ENCODE data around the gene VPS52.
A peak's percentile ranks its signal among the peaks of the same experiment; 100 is the strongest.
"Not testable (repeated sequence)": the region's sequence is repeated elsewhere in the genome, so short reads cannot be mapped to it uniquely, and the experiment has no call there.

VPS52 gene

GRCh38 chr6:33249732-33250630 is 21.7 kb downstream of the VPS52 start:
- DNase-seq, result no peak

- peak; percentile 98 to 99 for DNase-seq
Observed at GRCh38 chr6:33248932-33249731, 22.5 kb downstream of the VPS52 start.

GRCh38 chr6:33248643-33248931 is 23.1 kb downstream of the VPS52 start:
- DNase-seq, result peak; percentile 31 to 41

GRCh38 chr6:33247977-33248642 is 23.6 kb downstream of the VPS52 start:
- peak; percentile 55 to 71 for DNase-seq

- DNase-seq, result no peak
Observed at GRCh38 chr6:33243476-33243875, 28.2 kb downstream of the VPS52 start.

- no peak for DNase-seq
Observed at GRCh38 chr6:33241968-33242367, 29.7 kb downstream of the VPS52 start.

- no peak for DNase-seq
Observed at GRCh38 chr6:33237741-33238140, 33.9 kb downstream of the VPS52 start.

- no peak for DNase-seq
Observed at GRCh38 chr6:33236852-33237251, 34.8 kb downstream of the VPS52 start.

GRCh38 chr6:33236328-33236727 is 35.3 kb downstream of the VPS52 start:
- DNase-seq, result no peak

GRCh38 chr6:33235221-33235634 is 36.4 kb downstream of the VPS52 start:
- no peak for DNase-seq

- DNase-seq, result not testable (repeated sequence)
Observed at GRCh38 chr6:33226503-33227120, 45.1 kb downstream of the VPS52 start.

GRCh38 chr6:33217681-33218080 is 54.0 kb downstream of the VPS52 start:
- DNase-seq, result no peak

GRCh38 chr6:33217246-33217645 is 54.4 kb downstream of the VPS52 start:
- no peak for DNase-seq

GRCh38 chr6:33216117-33216649 is 55.5 kb downstream of the VPS52 start:
- DNase-seq, result no peak

GRCh38 chr6:33215271-33216116 is 56.2 kb downstream of the VPS52 start:
- no peak for DNase-seq

- DNase-seq, result no peak
Observed at GRCh38 chr6:33213989-33214335, 57.7 kb downstream of the VPS52 start.

- no peak for DNase-seq
Observed at GRCh38 chr6:33213166-33213988, 58.3 kb downstream of the VPS52 start.

- no peak for DNase-seq
Observed at GRCh38 chr6:33212857-33213165, 58.9 kb downstream of the VPS52 start.

GRCh38 chr6:33211666-33212422 is 59.8 kb downstream of the VPS52 start:
- no peak for DNase-seq

GRCh38 chr6:33211136-33211535 is 60.5 kb downstream of the VPS52 start:
- no peak for DNase-seq
